GM10248 (cell line): ENCODE results near the gene PBX3.
"Not testable (repeated sequence)": the region's sequence is repeated elsewhere in the genome, so short reads cannot be mapped to it uniquely, and the experiment has no call there.

Source experiments
- CTCF ChIA-PET: fragments of 300-600 bp; sonication (Branson Sonifier 250); formaldehyde crosslinking; extraction: SDS; loops from one replicate; lab custom pipeline; 2021; ENCODE audit warnings: antibody characterized with exemption; lab: Yijun Ruan, JAX
- POLR2A ChIA-PET: fragments of 350-650 bp; sonication (Branson Sonifier 250); formaldehyde crosslinking; extraction: SDS; loops from one replicate; lab custom pipeline; 2020; ENCODE audit warnings: antibody characterized with exemption; lab: Yijun Ruan, JAX
- DNase-seq: peaks from one replicate; pipeline ENCODE4 v3.0.0; 2012; ENCODE audit errors: extremely low spot score
- CTCF ChIP-seq: IDR thresholded peaks from 2 replicates; pipeline ENCODE4 v1.5.1; 2012; ENCODE audit warnings: mild to moderate bottlenecking, low read depth; ENCODE audit errors: extremely low read depth, missing control alignments, control extremely low read depth

Gene PBX3

GRCh38 chr9:125816321-125816720 lies 69.1 kb downstream of the PBX3 start:
- POLR2A ChIA-PET, result no interaction called here
- no peak for TF ChIP-seq CTCF
- CTCF ChIA-PET, result no interaction called here
- no peak for DNase-seq

- TF ChIP-seq CTCF, result no peak
- ChIA-PET POLR2A (no interaction called here), CTCF (interaction anchor here (1.1 kb wide), 1 partner anchor 63 kb away, joined by 3 read pairs; no protein-coding TSS in a partner anchor)
- no peak for DNase-seq
Observed at GRCh38 chr9:125820100-125820804, 73.1 kb downstream of the PBX3 start.

GRCh38 chr9:125821078-125821477 lies 73.9 kb downstream of the PBX3 start:
- no peak for DNase-seq
- ChIA-PET POLR2A (no interaction called here), CTCF (no interaction called here)
- no peak for TF ChIP-seq CTCF

GRCh38 chr9:125822160-125822559 lies 75.0 kb downstream of the PBX3 start:
- ChIA-PET CTCF (interaction anchor here (1.2 kb wide), 1 partner anchor 264 kb away, joined by 3 read pairs; no protein-coding TSS in a partner anchor), POLR2A (no interaction called here)
- no peak for TF ChIP-seq CTCF
- no peak for DNase-seq

GRCh38 chr9:125822902-125823301 lies 75.7 kb downstream of the PBX3 start:
- ChIA-PET POLR2A (no interaction called here), CTCF (no interaction called here)
- DNase-seq, result no peak
- TF ChIP-seq CTCF, result no peak

GRCh38 chr9:125823874-125824406 lies 76.8 kb downstream of the PBX3 start:
- DNase-seq, CTCF ChIA-PET: not testable (repeated sequence)
- POLR2A ChIA-PET, result interaction anchor here (0.6 to 0.7 kb wide), 2 partner anchors 173 to 194 kb away, joined by 3 to 4 read pairs; no protein-coding TSS in a partner anchor

- no peak for TF ChIP-seq CTCF
- no peak for DNase-seq
- POLR2A ChIA-PET, result no interaction called here
- CTCF ChIA-PET, result interaction anchor here (1.5 to 2.1 kb wide), 3 partner anchors 13 to 267 kb away, joined by 3 to 6 read pairs (median 3); no protein-coding TSS in a partner anchor
Observed at GRCh38 chr9:125825762-125826161, 78.6 kb downstream of the PBX3 start.
